ENCODE results near the gene PLK5.
"Not testable (repeated sequence)": the region's sequence is repeated elsewhere in the genome, so short reads cannot be mapped to it uniquely, and the experiment has no call there.

The PLK5 gene

DNA sequence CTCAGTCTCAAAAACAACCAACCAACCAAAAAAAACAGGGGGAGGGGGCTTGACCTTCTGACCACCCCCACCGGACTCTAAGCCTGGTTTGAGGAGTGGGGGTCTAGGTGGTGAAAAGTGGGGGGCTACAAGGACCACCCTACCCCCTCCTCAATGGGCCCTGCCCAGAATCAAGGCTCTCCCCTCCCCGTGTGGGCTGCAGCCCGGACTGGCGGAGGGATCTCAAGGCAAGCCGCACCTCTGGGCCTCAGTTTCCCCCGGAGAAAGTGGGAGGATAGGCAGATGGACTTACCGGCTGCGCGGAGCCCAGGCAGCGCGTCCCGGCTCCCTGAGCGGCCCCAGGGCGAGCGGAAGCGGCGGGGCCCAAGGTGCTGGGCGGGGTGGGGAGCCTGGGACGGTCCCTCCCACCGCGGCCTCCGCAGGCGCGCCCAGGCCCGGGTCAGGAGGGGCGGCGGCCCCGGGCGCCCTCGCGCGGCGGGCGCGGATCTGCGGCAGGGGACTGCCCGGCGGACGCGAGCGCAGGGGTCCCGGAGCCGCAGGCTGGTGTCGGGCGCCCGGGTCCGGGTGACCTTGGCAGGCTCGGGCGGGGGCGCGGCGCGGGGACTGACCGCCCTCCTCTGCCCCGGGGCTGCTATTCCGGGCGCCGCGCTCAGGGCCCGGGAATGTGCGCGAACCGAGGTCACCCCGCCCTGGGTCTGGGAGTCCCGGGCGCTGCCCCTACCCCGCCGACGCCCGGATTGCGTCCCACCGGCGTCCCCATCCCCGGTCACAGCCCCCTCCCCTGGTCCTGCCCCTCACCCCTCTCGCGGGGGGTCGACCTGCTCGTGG is 11.0 kb upstream of the PLK5 start, which contains the start of gene ADAMTSL5:
Gene ADAMTSL5, minus strand, starts transcription at position 349 of the 828 bp plus-strand sequence. CDS start 2,076 bp downstream, outside the sequence.
- Mint-ChIP-seq H3K4me1 (peaks cover 11% of the 10 kb centered on the region), H3K9me3 (no peaks in the 10 kb centered on the region), H3K36me3 (no peaks in the 10 kb centered on the region), H3K27ac (peak within 1 kb of the TSS; percentile 55), H3K27me3 (no peaks in the 10 kb centered on the region), H3K4me3 (peak within 1 kb of the TSS; percentile 76)

DNA sequence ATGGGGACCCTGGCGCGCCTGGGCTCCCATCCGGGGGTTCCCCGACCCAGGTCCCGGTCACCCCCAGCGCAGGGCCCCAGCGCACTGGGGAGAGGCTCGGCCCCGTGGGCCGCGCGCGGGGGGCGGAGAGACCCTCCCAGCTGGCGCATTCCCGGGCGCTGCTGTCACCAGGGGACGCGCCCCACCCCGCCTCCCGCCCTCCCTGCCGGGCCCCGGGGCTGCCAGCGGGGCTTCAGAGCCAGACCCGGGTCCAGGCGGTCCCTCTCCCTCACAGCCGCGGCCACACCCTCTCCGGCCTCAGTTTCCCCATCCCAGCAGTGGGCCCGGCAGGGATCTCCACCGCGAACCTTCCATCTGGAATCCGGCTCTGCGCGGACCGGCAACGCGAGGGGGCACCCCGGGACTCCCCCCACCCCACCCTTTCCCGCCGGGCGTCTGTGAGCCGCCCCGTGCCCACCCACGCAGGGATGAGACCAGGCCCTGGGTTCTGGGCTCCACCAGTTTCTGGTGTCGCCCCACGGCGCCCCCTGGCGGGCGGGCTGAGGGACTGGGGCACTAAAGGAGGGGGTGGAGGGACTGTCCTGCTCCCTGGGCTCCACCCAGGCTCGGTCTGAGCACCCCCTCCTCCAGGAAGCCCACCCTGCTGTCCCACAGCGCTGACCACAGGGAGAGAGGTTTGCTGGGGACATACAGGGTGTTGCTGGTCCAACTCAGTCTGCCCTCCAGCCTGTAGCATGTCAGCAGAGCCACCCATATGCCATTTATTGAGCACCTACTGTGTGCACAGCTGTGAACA is 10.2 kb upstream of the PLK5 start:
- no peak overlapping the region for H3K27ac Mint-ChIP-seq
- no peak overlapping the region for H3K4me3 Mint-ChIP-seq
- no peaks in the 10 kb centered on the region for H3K27me3 Mint-ChIP-seq
- no peaks in the 10 kb centered on the region for H3K36me3 Mint-ChIP-seq
- H3K4me1 Mint-ChIP-seq = peaks cover 7% of the 10 kb centered on the region
- H3K9me3 Mint-ChIP-seq = no peaks in the 10 kb centered on the region

- Mint-ChIP-seq H3K27me3 (no peaks in the 10 kb centered on the region), H3K4me3 (no peak overlapping the region), H3K9me3 (no peaks in the 10 kb centered on the region), H3K36me3 (no peaks in the 10 kb centered on the region), H3K27ac (no peak overlapping the region), H3K4me1 (peaks cover 6% of the 10 kb centered on the region)
These were observed 9.6 kb upstream of the PLK5 start for GRCh38 chr19:1514295-1514661.

- H3K9me3 Mint-ChIP-seq = no peaks in the 10 kb centered on the region
- no peak overlapping the region for H3K4me3 Mint-ChIP-seq
- H3K4me1 Mint-ChIP-seq = peaks cover 6% of the 10 kb centered on the region
- H3K36me3 Mint-ChIP-seq = no peaks in the 10 kb centered on the region
- H3K27me3 Mint-ChIP-seq = no peaks in the 10 kb centered on the region
- no peak overlapping the region for H3K27ac Mint-ChIP-seq
These were observed 8.7 kb upstream of the PLK5 start for GRCh38 chr19:1514986-1515721.

DNA sequence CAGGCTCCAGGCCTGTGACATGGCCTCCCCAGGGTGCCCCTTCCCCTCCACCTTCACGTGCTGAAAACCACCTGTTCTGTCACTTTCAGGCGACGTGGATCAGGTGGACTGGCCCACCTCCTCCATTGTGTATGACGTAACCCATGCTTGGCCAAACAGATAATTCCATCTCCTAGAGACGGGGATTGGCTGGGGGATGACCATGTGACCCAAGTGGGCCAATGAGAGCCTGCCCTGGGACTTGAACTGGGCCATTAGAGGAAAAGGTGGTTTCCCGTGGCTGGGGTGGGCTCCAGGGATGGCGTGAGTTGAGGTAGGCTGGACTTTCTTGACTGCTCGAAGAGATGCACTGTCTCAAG is 7.5 kb upstream of the PLK5 start:
- Mint-ChIP-seq H3K9me3 (no peaks in the 10 kb centered on the region), H3K27me3 (no peaks in the 10 kb centered on the region), H3K4me3 (no peak overlapping the region)

GRCh38 chr19:1518471-1518870 is 5.4 kb upstream of the PLK5 start:
- Mint-ChIP-seq H3K9me3 (no peaks in the 10 kb centered on the region), H3K36me3 (no peaks in the 10 kb centered on the region), H3K27me3 (peaks cover 3% of the 10 kb centered on the region), H3K4me3 (no peak overlapping the region), H3K27ac (no peak overlapping the region), H3K4me1 (no peaks in the 10 kb centered on the region)

More for the DNA sequence above, 7.5 kb upstream of the PLK5 start:
- Mint-ChIP-seq H3K36me3 (no peaks in the 10 kb centered on the region), H3K4me1 (peaks cover 6% of the 10 kb centered on the region), H3K27ac (no peak overlapping the region)

- not testable (repeated sequence) for H3K36me3 Mint-ChIP-seq, H3K4me3 Mint-ChIP-seq, H3K9me3 Mint-ChIP-seq, H3K4me1 Mint-ChIP-seq, H3K27me3 Mint-ChIP-seq, H3K27ac Mint-ChIP-seq
These were observed 4.1 kb upstream of the PLK5 start for GRCh38 chr19:1519802-1520201.

DNA sequence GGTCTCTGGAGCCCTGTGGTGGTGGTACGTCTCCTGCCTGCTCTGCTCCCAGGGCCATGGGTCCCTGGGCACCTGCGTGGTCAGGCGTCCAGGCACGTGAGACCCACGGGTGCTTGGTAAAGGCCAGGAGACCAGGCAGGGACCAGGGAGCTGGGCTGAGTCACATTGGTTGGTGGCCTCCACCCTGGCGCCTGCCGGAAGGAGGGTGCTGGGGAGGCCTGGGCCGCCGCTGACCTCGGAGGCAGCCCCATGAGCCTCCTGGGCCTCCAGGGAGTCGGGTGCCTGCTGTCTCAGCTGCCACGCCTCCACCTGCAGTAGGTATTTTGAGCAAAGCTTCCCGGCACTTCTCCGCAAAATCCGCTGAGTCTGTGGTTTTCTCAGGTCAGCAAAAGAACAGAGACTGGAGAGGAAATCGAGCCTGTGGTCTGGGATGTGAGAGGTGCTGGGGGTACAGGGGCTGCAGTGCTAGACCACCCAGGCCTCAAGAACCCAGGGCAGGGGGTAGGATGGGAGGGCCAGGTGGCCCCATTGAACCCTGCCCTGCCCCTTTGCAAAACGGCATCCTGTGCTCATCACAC is 3.6 kb upstream of the PLK5 start:
- no peaks in the 10 kb centered on the region for H3K36me3 Mint-ChIP-seq
- H3K4me1 Mint-ChIP-seq = peaks cover 6% of the 10 kb centered on the region
- H3K9me3 Mint-ChIP-seq = no peaks in the 10 kb centered on the region
- peaks cover 9% of the 10 kb centered on the region for H3K27me3 Mint-ChIP-seq
- H3K27ac Mint-ChIP-seq = no peak overlapping the region
- H3K4me3 Mint-ChIP-seq = no peak overlapping the region

- peaks cover 6% of the 10 kb centered on the region for H3K4me1 Mint-ChIP-seq
- H3K9me3 Mint-ChIP-seq = no peaks in the 10 kb centered on the region
- no peak overlapping the region for H3K4me3 Mint-ChIP-seq
- H3K36me3 Mint-ChIP-seq = no peaks in the 10 kb centered on the region
- no peak overlapping the region for H3K27ac Mint-ChIP-seq
- peaks cover 19% of the 10 kb centered on the region for H3K27me3 Mint-ChIP-seq
These were observed 2.2 kb upstream of the PLK5 start for GRCh38 chr19:1521636-1522035.

- Mint-ChIP-seq H3K27ac (no peak overlapping the region), H3K4me1 (peaks cover 6% of the 10 kb centered on the region), H3K4me3 (no peak overlapping the region), H3K36me3 (no peaks in the 10 kb centered on the region), H3K9me3 (no peaks in the 10 kb centered on the region), H3K27me3 (peaks cover 19% of the 10 kb centered on the region)
These were observed 1.8 kb upstream of the PLK5 start for GRCh38 chr19:1522061-1522460.

- Mint-ChIP-seq H3K27me3 (peaks cover 20% of the 10 kb centered on the region), H3K36me3 (no peaks in the 10 kb centered on the region), H3K9me3 (no peaks in the 10 kb centered on the region), H3K27ac (no peak overlapping the region), H3K4me1 (peaks cover 6% of the 10 kb centered on the region), H3K4me3 (no peak overlapping the region)
These were observed 1.0 kb upstream of the PLK5 start for GRCh38 chr19:1522838-1523237.

GRCh38 chr19:1524287-1524971 is 552 bp downstream of the PLK5 start:
- H3K9me3 Mint-ChIP-seq = no peaks in the 10 kb centered on the region
- peaks cover 20% of the 10 kb centered on the region for H3K27me3 Mint-ChIP-seq
- no peak overlapping the region for H3K27ac Mint-ChIP-seq
- peak overlapping the region; percentile 41 for H3K4me3 Mint-ChIP-seq
- peaks cover 6% of the 10 kb centered on the region for H3K4me1 Mint-ChIP-seq
- no peaks in the 10 kb centered on the region for H3K36me3 Mint-ChIP-seq

- Mint-ChIP-seq H3K4me3 (peak overlapping the region; percentile 41), H3K27ac (no peak overlapping the region), H3K36me3 (no peaks in the 10 kb centered on the region), H3K9me3 (no peaks in the 10 kb centered on the region), H3K27me3 (peaks cover 20% of the 10 kb centered on the region), H3K4me1 (peaks cover 6% of the 10 kb centered on the region)
These were observed 1.1 kb downstream of the PLK5 start for GRCh38 chr19:1524972-1525325.

GRCh38 chr19:1525343-1525742 is 1.5 kb downstream of the PLK5 start:
- H3K4me1 Mint-ChIP-seq = peaks cover 6% of the 10 kb centered on the region
- H3K27ac Mint-ChIP-seq = no peak overlapping the region
- no peaks in the 10 kb centered on the region for H3K9me3 Mint-ChIP-seq
- no peaks in the 10 kb centered on the region for H3K36me3 Mint-ChIP-seq
- H3K27me3 Mint-ChIP-seq = peaks cover 20% of the 10 kb centered on the region
- no peak overlapping the region for H3K4me3 Mint-ChIP-seq

All from activated naive CD4-positive, alpha-beta T cell treated with anti-CD3 and anti-CD28 coated beads, Interleukin-2, amount 50 U/mL, for 24 hours (primary cell).